ENCODE data around the gene STIM1.

- no peak for TF ChIP-seq POLR2A (IDR thresholded peaks at IDR 0.05)
- TF ChIP-seq CTCF (IDR thresholded peaks at IDR 0.05): no peak
Measured at GRCh38 chr11:3969613-3970012, 114.1 kb downstream of the STIM1 start.

Data from right lobe of liver (tissue), 4 donors.